MM.1S (cell line): ENCODE measurements around the gene RBM47.

Experiments used
- CTCF ChIP-seq: fragments of 300-600 bp; sonication (generic); IDR thresholded peaks from 2 replicates; pipeline ENCODE4 v1.5.1; 2016; ENCODE audit warnings: antibody characterized with exemption, low read length, mixed read lengths
- EZH2 ChIP-seq: fragments of 300-600 bp; sonication (generic); optimal IDR thresholded peaks from 2 replicates; pipeline ENCODE3; 2017; ENCODE audit warnings: low read depth, mild to moderate bottlenecking, antibody characterized with exemption, low read length, mixed read lengths
- EZH2phosphoT487 ChIP-seq: fragments of 300-600 bp; sonication (generic); IDR thresholded peaks from 2 replicates; pipeline ENCODE4 v1.6.1; 2018; ENCODE audit warnings: antibody characterized with exemption, low read length

GRCh38 chr4:40544221-40544620, 85.4 kb downstream of the RBM47 start:
- no peak for TF ChIP-seq CTCF
- no peak for TF ChIP-seq EZH2phosphoT487
- no peak for TF ChIP-seq EZH2
